Stimulated activated CD4-positive, alpha-beta T cell treated with anti-CD3 and anti-CD28 coated beads, TNF-alpha, amount 100 ng/mL, for 48 hours (primary cell): ENCODE results near the gene TMEM165.

Experiments
- DNase-seq, 3 donors: peaks; one replicate each; pipeline ENCODE4 v3.0.0-alpha.2; 2020; ENCODE audit warnings: low read depth in 3 of 3

TMEM165 gene

GRCh38 chr4:55367084-55367722, 28.6 kb upstream of the TMEM165 start:
- DNase-seq, result no peak

- DNase-seq, result no peak
Measured at GRCh38 chr4:55369968-55370367, 25.8 kb upstream of the TMEM165 start.

- no peak for DNase-seq
Measured at GRCh38 chr4:55372259-55372658, 23.5 kb upstream of the TMEM165 start.

GRCh38 chr4:55373461-55373860, 22.3 kb upstream of the TMEM165 start:
- no peak for DNase-seq

- no peak for DNase-seq
Measured at GRCh38 chr4:55376698-55377097, 19.1 kb upstream of the TMEM165 start.

- no peak for DNase-seq
Measured at GRCh38 chr4:55378617-55379467, 16.9 kb upstream of the TMEM165 start.

GRCh38 chr4:55380576-55380975, 15.2 kb upstream of the TMEM165 start:
- DNase-seq, result no peak

- DNase-seq, result no peak
Measured at GRCh38 chr4:55381502-55381901, 14.3 kb upstream of the TMEM165 start.

GRCh38 chr4:55382488-55383003, 13.2 kb upstream of the TMEM165 start:
- DNase-seq, result no peak

- no peak for DNase-seq
Measured at GRCh38 chr4:55385201-55385649, 10.5 kb upstream of the TMEM165 start.

- no peak for DNase-seq
Measured at GRCh38 chr4:55386073-55386472, 9.7 kb upstream of the TMEM165 start.

- no peak for DNase-seq
Measured at GRCh38 chr4:55386840-55387239, 8.9 kb upstream of the TMEM165 start.

- DNase-seq, result no peak
Measured at GRCh38 chr4:55393461-55394320, 2.1 kb upstream of the TMEM165 start.

- no peak for DNase-seq
Measured at GRCh38 chr4:55395218-55395528, 584 bp upstream of the TMEM165 start.

GRCh38 chr4:55396308-55397125, 760 bp downstream of the TMEM165 start:
- peak in 1 of 3 donors; percentile 36 for DNase-seq

GRCh38 chr4:55397126-55397436, 1.3 kb downstream of the TMEM165 start:
- no peak for DNase-seq

GRCh38 chr4:55397520-55398321, 2.0 kb downstream of the TMEM165 start:
- no peak for DNase-seq

- no peak for DNase-seq
Measured at GRCh38 chr4:55398461-55398860, 2.7 kb downstream of the TMEM165 start.

- DNase-seq, result no peak
Measured at GRCh38 chr4:55398966-55399365, 3.2 kb downstream of the TMEM165 start.

- no peak for DNase-seq
Measured at GRCh38 chr4:55399581-55399980, 3.8 kb downstream of the TMEM165 start.

- no peak for DNase-seq
Measured at GRCh38 chr4:55405073-55405472, 9.3 kb downstream of the TMEM165 start.
